ENCODE results near the gene DOCK4.

Gene DOCK4

DNA sequence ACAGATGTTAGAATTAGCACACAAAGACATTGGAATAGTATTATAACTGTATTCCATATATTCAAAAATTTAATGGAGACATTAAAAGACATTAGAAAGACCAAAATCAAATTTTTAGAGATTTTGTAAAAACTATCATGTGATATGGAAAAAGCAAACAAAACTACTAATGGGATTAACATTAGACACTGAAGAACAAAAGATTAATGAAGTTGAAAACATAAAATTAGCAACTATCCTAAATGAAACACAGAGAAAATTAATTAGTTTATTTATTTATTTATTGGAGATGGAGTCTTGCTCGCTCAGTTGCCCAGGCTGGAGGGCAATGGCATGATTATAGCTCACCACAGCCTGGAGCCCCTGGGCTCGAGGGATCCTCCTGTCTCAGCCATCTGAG lies 158.8 kb downstream of the DOCK4 start:
- Histone ChIP-seq H4K20me1 (ENCODE audit: low read depth, low read length) (no peaks in the 10 kb centered on the region), H3K9me3 (ENCODE audit: insufficient read depth, low read length) (no peaks in the 10 kb centered on the region)

DNA sequence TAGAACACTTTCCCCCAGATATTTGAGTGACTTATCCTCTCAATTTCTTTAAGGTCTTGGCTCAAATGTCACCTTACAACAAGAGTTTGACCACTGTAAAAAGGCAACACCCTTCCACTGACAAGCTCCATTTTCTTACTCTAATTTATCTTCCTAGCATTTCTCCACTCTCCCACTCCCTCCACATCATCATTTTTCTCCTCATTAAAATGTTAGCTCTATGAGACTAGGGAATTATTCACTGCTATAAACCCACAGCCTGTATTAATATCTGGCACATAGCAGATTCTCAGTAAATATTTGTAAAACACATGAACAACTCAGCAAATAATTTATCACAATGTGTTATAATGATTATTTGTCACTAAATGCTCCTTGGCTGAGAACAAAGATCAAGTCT lies 161.0 kb downstream of the DOCK4 start:
- no peak for TF ChIP-seq EZH2phosphoT487 (conservative IDR thresholded peaks at IDR 0.05; ENCODE audit: low read length)
- TF ChIP-seq, protein P1, sequence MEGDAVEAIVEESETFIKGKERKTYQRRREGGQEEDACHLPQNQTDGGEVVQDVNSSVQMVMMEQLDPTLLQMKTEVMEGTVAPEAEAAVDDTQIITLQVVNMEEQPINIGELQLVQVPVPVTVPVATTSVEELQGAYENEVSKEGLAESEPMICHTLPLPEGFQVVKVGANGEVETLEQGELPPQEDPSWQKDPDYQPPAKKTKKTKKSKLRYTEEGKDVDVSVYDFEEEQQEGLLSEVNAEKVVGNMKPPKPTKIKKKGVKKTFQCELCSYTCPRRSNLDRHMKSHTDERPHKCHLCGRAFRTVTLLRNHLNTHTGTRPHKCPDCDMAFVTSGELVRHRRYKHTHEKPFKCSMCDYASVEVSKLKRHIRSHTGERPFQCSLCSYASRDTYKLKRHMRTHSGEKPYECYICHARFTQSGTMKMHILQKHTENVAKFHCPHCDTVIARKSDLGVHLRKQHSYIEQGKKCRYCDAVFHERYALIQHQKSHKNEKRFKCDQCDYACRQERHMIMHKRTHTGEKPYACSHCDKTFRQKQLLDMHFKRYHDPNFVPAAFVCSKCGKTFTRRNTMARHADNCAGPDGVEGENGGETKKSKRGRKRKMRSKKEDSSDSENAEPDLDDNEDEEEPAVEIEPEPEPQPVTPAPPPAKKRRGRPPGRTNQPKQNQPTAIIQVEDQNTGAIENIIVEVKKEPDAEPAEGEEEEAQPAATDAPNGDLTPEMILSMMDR (IDR thresholded peaks at IDR 0.05; ENCODE audit: insufficient read depth, low read length, poor library complexity, severe bottlenecking) = no peak
- no peaks in the 10 kb centered on the region for H3K9me2 ChIP-seq (replicated peaks; ENCODE audit: insufficient read depth, low read length)

More for the DNA sequence above, 158.8 kb downstream of the DOCK4 start:
- Histone ChIP-seq H3K9ac (ENCODE audit: low read length) (no peak overlapping the region), H3K36me3 (ENCODE audit: low read length) (no peaks in the 10 kb centered on the region), H3K4me3 (ENCODE audit: insufficient read depth, low read length, poor library complexity, severe bottlenecking) (no peak overlapping the region), H2AFZ (ENCODE audit: low read depth, low read length, severe bottlenecking) (no peak overlapping the region), H3K27ac (ENCODE audit: low read depth, low read length) (no peak overlapping the region), H3K4me2 (ENCODE audit: low read depth, low read length, poor library complexity, severe bottlenecking) (no peak overlapping the region), H3K27me3 (ENCODE audit: low read length) (no peaks in the 10 kb centered on the region), H3K79me2 (ENCODE audit: insufficient read depth, low read length) (no peaks in the 10 kb centered on the region), H3K9me2 (replicated peaks; ENCODE audit: insufficient read depth, low read length) (no peaks in the 10 kb centered on the region), H3F3A (ENCODE audit: insufficient read depth) (no peaks in the 10 kb centered on the region)
- no peak for TF ChIP-seq EZH2phosphoT487 (conservative IDR thresholded peaks at IDR 0.05; ENCODE audit: low read length)
- TF ChIP-seq, protein P1 (IDR thresholded peaks at IDR 0.05; ENCODE audit: insufficient read depth, low read length, poor library complexity, severe bottlenecking) = no peak

DNA sequence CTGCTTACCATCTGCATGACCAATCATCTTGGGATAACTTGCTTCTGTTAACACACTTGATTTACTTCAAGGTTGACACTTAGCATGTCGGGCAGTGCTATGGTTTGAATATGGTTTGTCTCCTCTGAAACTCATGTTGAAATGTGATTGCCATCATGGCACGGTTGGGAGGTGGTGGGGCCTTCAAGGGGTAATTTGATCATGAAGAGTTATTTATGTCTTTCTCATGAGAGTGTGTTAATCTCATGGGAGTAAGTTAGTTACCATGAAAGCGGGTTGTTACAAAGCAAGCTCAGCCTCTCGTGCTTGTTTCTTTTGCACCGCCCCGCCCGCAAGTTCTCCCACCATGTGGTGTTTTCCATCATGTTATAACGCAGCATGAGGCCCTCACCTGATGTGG lies 163.6 kb downstream of the DOCK4 start:
- H2AFZ ChIP-seq (ENCODE audit: low read depth, low read length, severe bottlenecking) = no peak overlapping the region
- no peaks in the 10 kb centered on the region for H3K9me3 ChIP-seq (ENCODE audit: insufficient read depth, low read length)
- no peak overlapping the region for H3K4me3 ChIP-seq (ENCODE audit: insufficient read depth, low read length, poor library complexity, severe bottlenecking)
- no peaks in the 10 kb centered on the region for H3K9me2 ChIP-seq (replicated peaks; ENCODE audit: insufficient read depth, low read length)
- no peak for TF ChIP-seq EZH2phosphoT487 (conservative IDR thresholded peaks at IDR 0.05; ENCODE audit: low read length)
- TF ChIP-seq, protein P1 (IDR thresholded peaks at IDR 0.05; ENCODE audit: insufficient read depth, low read length, poor library complexity, severe bottlenecking) = no peak
- H3K9ac ChIP-seq (ENCODE audit: low read length) = no peak overlapping the region
- no peaks in the 10 kb centered on the region for H4K20me1 ChIP-seq (ENCODE audit: low read depth, low read length)
- H3K27ac ChIP-seq (ENCODE audit: low read depth, low read length) = no peak overlapping the region
- H3F3A ChIP-seq (ENCODE audit: insufficient read depth) = no peaks in the 10 kb centered on the region
- H3K36me3 ChIP-seq (ENCODE audit: low read length) = no peaks in the 10 kb centered on the region
- H3K79me2 ChIP-seq (ENCODE audit: insufficient read depth, low read length) = no peaks in the 10 kb centered on the region
- no peaks in the 10 kb centered on the region for H3K27me3 ChIP-seq (ENCODE audit: low read length)
- no peak overlapping the region for H3K4me2 ChIP-seq (ENCODE audit: low read depth, low read length, poor library complexity, severe bottlenecking)

More for the DNA sequence above, 161.0 kb downstream of the DOCK4 start:
- Histone ChIP-seq H3K4me3 (ENCODE audit: insufficient read depth, low read length, poor library complexity, severe bottlenecking) (no peak overlapping the region), H3K4me2 (ENCODE audit: low read depth, low read length, poor library complexity, severe bottlenecking) (no peak overlapping the region), H4K20me1 (ENCODE audit: low read depth, low read length) (no peaks in the 10 kb centered on the region), H3K9me3 (ENCODE audit: insufficient read depth, low read length) (no peaks in the 10 kb centered on the region), H3K27me3 (ENCODE audit: low read length) (no peaks in the 10 kb centered on the region), H3K36me3 (ENCODE audit: low read length) (no peaks in the 10 kb centered on the region), H3K9ac (ENCODE audit: low read length) (no peak overlapping the region), H3F3A (ENCODE audit: insufficient read depth) (no peaks in the 10 kb centered on the region), H3K79me2 (ENCODE audit: insufficient read depth, low read length) (no peaks in the 10 kb centered on the region), H3K27ac (ENCODE audit: low read depth, low read length) (no peak overlapping the region), H2AFZ (ENCODE audit: low read depth, low read length, severe bottlenecking) (no peak overlapping the region)
